Liver (tissue), 9 donors: ENCODE data around the gene KLHDC3. TPM values are rescaled to one million over a fixed set of nuclear protein-coding genes. Genes with fewer than 3 reads are reported as not detected.

Experiments
- DNase-seq: peaks from one replicate; pipeline ENCODE4 v3.0.0-alpha.2; 2017; ENCODE audit warnings: low spot score
- H3K27ac ChIP-seq, 2 donors: one replicate each; pipeline ENCODE4 v1.7.0; 2013; ENCODE audit warnings: inconsistent platforms in 2 of 2, low read length in 2 of 2, control low read depth in 1 of 2, low read depth in 1 of 2, mild to moderate bottlenecking in 1 of 2
- H3K27me3 ChIP-seq, 4 donors: one replicate each; pipeline versions ENCODE4 v1.6.1 to v1.7.0; 2013; ENCODE audit warnings: low read length in 3 of 4, inconsistent platforms in 1 of 4, mild to moderate bottlenecking in 1 of 4, moderate library complexity in 1 of 4; ENCODE audit not compliant: control insufficient read depth in 4 of 4, insufficient read depth in 4 of 4
- H3K36me3 ChIP-seq, 4 donors: one replicate each; pipeline versions ENCODE4 v1.6.1 to v1.7.0; 2013; ENCODE audit warnings: low read length in 3 of 4, mild to moderate bottlenecking in 3 of 4, low read depth in 1 of 4, moderate library complexity in 1 of 4; ENCODE audit not compliant: control insufficient read depth in 4 of 4, insufficient read depth in 3 of 4
- H3K4me1 ChIP-seq, 4 donors: one replicate each; pipeline versions ENCODE4 v1.6.1 to v1.7.0; 2013; ENCODE audit warnings: low read length in 3 of 4, mild to moderate bottlenecking in 3 of 4, moderate library complexity in 1 of 4; ENCODE audit not compliant: control insufficient read depth in 4 of 4, insufficient read depth in 4 of 4
- H3K4me3 ChIP-seq, 3 donors: one replicate each; pipeline versions ENCODE4 v1.6.1 to v1.7.0; 2013; ENCODE audit warnings: low read length in 3 of 3, control low read depth in 1 of 3, low read depth in 1 of 3, mild to moderate bottlenecking in 1 of 3
- H3K9ac ChIP-seq, 2 donors: one replicate each; pipeline ENCODE4 v1.7.0; 2013; ENCODE audit warnings: low read length in 2 of 2, mild to moderate bottlenecking in 2 of 2, moderate library complexity in 2 of 2, control low read depth in 1 of 2, low read depth in 1 of 2
- H3K9me3 ChIP-seq, 4 donors: one replicate each; pipeline versions ENCODE4 v1.6.1 to v1.7.0; 2013; ENCODE audit warnings: low read length in 3 of 4; ENCODE audit not compliant: control insufficient read depth in 4 of 4
- ATF3 ChIP-seq: IDR thresholded peaks from 2 replicates; pipeline ENCODE4 v1.6.1; 2016; ENCODE audit warnings: antibody characterized with exemption
- CTCF ChIP-seq: fragments of 150-350 bp; IDR thresholded peaks from 2 replicates; pipeline ENCODE4 v1.5.1; 2017; ENCODE audit warnings: improper control_type of control experiment, low read depth, low read length; ENCODE audit not compliant: missing input control
- EGR1 ChIP-seq, 2 donors: IDR thresholded peaks; 2 replicates each; pipeline ENCODE4 v1.6.1; 2016 to 2018; ENCODE audit warnings: antibody characterized with exemption in 2 of 2, low read depth in 2 of 2
- FOXA1 ChIP-seq: IDR thresholded peaks from 2 replicates; pipeline ENCODE4 v1.6.1; 2016; ENCODE audit warnings: antibody characterized with exemption
- FOXA2 ChIP-seq: IDR thresholded peaks from 2 replicates; pipeline ENCODE4 v1.6.1; 2016; ENCODE audit warnings: antibody characterized with exemption
- GABPA ChIP-seq, 2 donors: IDR thresholded peaks in 1 of 2; conservative IDR thresholded peaks in 1 of 2; 2 replicates each; pipeline ENCODE4 v1.6.1; 2016; ENCODE audit warnings: antibody characterized with exemption in 2 of 2, mild to moderate bottlenecking in 1 of 2, moderate library complexity in 1 of 2
- HNF4A ChIP-seq, 2 donors: conservative IDR thresholded peaks; 2 replicates each; pipeline ENCODE4 v1.6.1; 2016; ENCODE audit warnings: antibody characterized with exemption in 2 of 2, mild to moderate bottlenecking in 2 of 2
- HNF4G ChIP-seq: IDR thresholded peaks from 2 replicates; pipeline ENCODE4 v1.6.1; 2016; ENCODE audit warnings: antibody characterized with exemption
- JUND ChIP-seq, 2 donors: IDR thresholded peaks; 2 replicates each; pipeline ENCODE4 v1.6.1; 2016; ENCODE audit warnings: antibody characterized with exemption in 2 of 2
- MAX ChIP-seq: IDR thresholded peaks from 2 replicates; pipeline ENCODE4 v1.6.1; 2016; ENCODE audit warnings: antibody characterized with exemption
- NR2F2 ChIP-seq: IDR thresholded peaks from 2 replicates; pipeline ENCODE4 v1.6.1; 2016; ENCODE audit warnings: antibody characterized with exemption
- RAD21 ChIP-seq, 2 donors: IDR thresholded peaks; 2 replicates each; pipeline ENCODE4 v1.6.1; 2016; ENCODE audit warnings: antibody characterized with exemption in 2 of 2, mild to moderate bottlenecking in 2 of 2
- REST ChIP-seq: IDR thresholded peaks from 2 replicates; pipeline ENCODE4 v1.6.1; 2016; ENCODE audit warnings: antibody characterized with exemption, mild to moderate bottlenecking
- RXRA ChIP-seq, 2 donors: IDR thresholded peaks; 2 replicates each; pipeline ENCODE4 v1.6.1; 2017 to 2018; ENCODE audit warnings: antibody characterized with exemption in 2 of 2, mild to moderate bottlenecking in 1 of 2
- SP1 ChIP-seq: IDR thresholded peaks from 2 replicates; pipeline ENCODE4 v1.6.1; 2018; ENCODE audit warnings: antibody characterized with exemption, mild to moderate bottlenecking
- TAF1 ChIP-seq: conservative IDR thresholded peaks from 2 replicates; pipeline ENCODE4 v1.6.1; 2016; ENCODE audit warnings: antibody characterized with exemption, mild to moderate bottlenecking
- YY1 ChIP-seq: IDR thresholded peaks from 2 replicates; pipeline ENCODE4 v1.6.1; 2016; ENCODE audit warnings: antibody characterized with exemption, mild to moderate bottlenecking
- ZBTB33 ChIP-seq: IDR thresholded peaks from 2 replicates; pipeline ENCODE4 v1.6.1; 2016; ENCODE audit warnings: antibody characterized with exemption
- WGBS: extraction: QIAGEN DNeasy Blood & Tissue Kit; methylation state at CpG from one replicate; pipeline ENCODE4 v1.1.7; 2013; 5-methylcytosine and 5-hydroxymethylcytosine counted together
- polyA plus RNA-seq, 2 donors: library from polyadenylated mRNA; stranded (reverse) in 1 of 2; unstranded in 1 of 2; fragments of 200-250 nt in 1 of 2; fragments of >200 nt in 1 of 2; fragmentation: Nextera tagmentation in 1 of 2; extraction: Ambion mirVana in 1 of 2; gene quantifications; one replicate each; pipeline versions ENCODE4 v1.2.1 to v1.2.3, GENCODE V29; 2013 to 2015
- total RNA-seq, 2 donors: library from RNA; depleted of rRNA; stranded (reverse); fragments of >200 nt; gene quantifications; one replicate each; pipeline ENCODE4 v1.2.3, GENCODE V29; 2014
- donor health status: healthy.
- donor health status: healthy.
- donor health status: healthy.
- donor health status: healthy.
- donor health status: healthy.

Gene KLHDC3
- total and polyA plus RNA-seq, 4 donors, result 30.9 to 66.5 (median 50.6) TPM

- Histone ChIP-seq H3K27ac (no peak overlapping the region), H3K9ac (no peak overlapping the region), H3K4me1 (peaks cover 5 to 22% (median 12%) of the 10 kb centered on the region in 4 donors), H3K27me3 (no peaks in the 10 kb centered on the region), H3K4me3 (no peak overlapping the region), H3K36me3 (peaks cover 0 to 10% (median 2%) of the 10 kb centered on the region in 4 donors), H3K9me3 (no peaks in the 10 kb centered on the region)
- whole genome bisulfite sequencing, result 93% methylated on average over 3 of the region's 3 CpGs
- DNase-seq, result no peak
- TF ChIP-seq MAX, result no peak
- no peak for TF ChIP-seq NR2F2
- no peak for TF ChIP-seq HNF4G
- TF ChIP-seq REST, result no peak
These were observed 40.1 kb upstream of the KLHDC3 start for GRCh38 chr6:42973926-42974325.

GRCh38 chr6:42974919-42975505 lies 39.0 kb upstream of the KLHDC3 start:
- TF ChIP-seq ATF3, result no peak
- no peak for TF ChIP-seq JUND (IDR thresholded peaks at IDR 0.05)
- no peak for TF ChIP-seq RXRA (IDR thresholded peaks at IDR 0.05)
- no peak for TF ChIP-seq HNF4G
- TF ChIP-seq SP1, result no peak
- no peak for TF ChIP-seq HNF4A (conservative IDR thresholded peaks at IDR 0.05)
- TF ChIP-seq NR2F2, result no peak
- TF ChIP-seq YY1, result no peak
- TF ChIP-seq EGR1 (IDR thresholded peaks at IDR 0.05; ENCODE audit: low read depth in 2 of 2), result no peak
- no peak for TF ChIP-seq CTCF
- TF ChIP-seq FOXA1, result no peak
- TF ChIP-seq ZBTB33, result no peak
- no peak for TF ChIP-seq GABPA (IDR thresholded peaks at IDR 0.05 in 1 of 2, conservative IDR thresholded peaks at IDR 0.05 in 1 of 2)
- TF ChIP-seq FOXA2, result no peak
- no peak for TF ChIP-seq MAX
- TF ChIP-seq TAF1, result no peak
- no peak for TF ChIP-seq RAD21 (IDR thresholded peaks at IDR 0.05)
- Histone ChIP-seq H3K9me3 (no peaks in the 10 kb centered on the region), H3K27ac (no peak overlapping the region), H3K27me3 (no peaks in the 10 kb centered on the region), H3K9ac (no peak overlapping the region), H3K4me1 (peaks cover 12 to 22% (median 16%) of the 10 kb centered on the region in 4 donors), H3K36me3 (peaks cover 0 to 4% (median 0%) of the 10 kb centered on the region in 4 donors), H3K4me3 (no peak overlapping the region)
- whole genome bisulfite sequencing, result 87% methylated on average over 5 of the region's 5 CpGs
- DNase-seq, result no peak
